Transverse colon (tissue), 4 donors: Measurements from ENCODE around the gene CDC5L. TPM values are rescaled to one million over a fixed set of nuclear protein-coding genes. Genes with fewer than 3 reads are reported as not detected.

Source experiments
- DNase-seq: peaks from one replicate; pipeline ENCODE4 v3.0.0-alpha.2; 2019
- H3K27ac ChIP-seq, 4 donors: fragments of 200-600 bp; sonication (generic); 2 replicates each; pipeline ENCODE4 v1.5.1; 2016 to 2018; ENCODE audit warnings: inconsistent platforms in 4 of 4
- H3K27me3 ChIP-seq: fragments of 200-600 bp; sonication (generic); 2 replicates; pipeline ENCODE4 v1.5.1; 2017; ENCODE audit warnings: inconsistent platforms
- H3K36me3 ChIP-seq, 4 donors: fragments of 200-600 bp; sonication (generic); 2 replicates each; pipeline ENCODE4 v1.5.1; 2017 to 2019; ENCODE audit warnings: inconsistent platforms in 4 of 4
- H3K4me1 ChIP-seq, 4 donors: fragments of 200-600 bp; sonication (generic); 2 replicates each; pipeline ENCODE4 v1.5.1; 2017 to 2020; ENCODE audit warnings: inconsistent platforms in 4 of 4
- H3K4me3 ChIP-seq, 4 donors: fragments of 200-600 bp; sonication (generic); 1 replicate in 1 of 4; 2 replicates in 3 of 4; pipeline versions ENCODE4 v1.5.1 to v1.6.1; 2017 to 2019; ENCODE audit warnings: inconsistent platforms in 4 of 4
- H3K9me3 ChIP-seq, 2 donors: fragments of 200-600 bp; sonication (generic); 2 replicates each; pipeline ENCODE4 v1.5.1; 2017 to 2019; ENCODE audit warnings: inconsistent platforms in 2 of 2
- CTCF ChIP-seq, 5 experiments: fragments of 200-600 bp in 3 of 5; fragments of 450-650 bp in 2 of 5; sonication (generic) in 3 of 5; IDR thresholded peaks; 1 replicate in 2 of 5; 2 replicates in 3 of 5; pipeline ENCODE4 v1.5.1; 2016 to 2017; ENCODE audit warnings: antibody characterized with exemption in 5 of 5, inconsistent platforms in 3 of 5, mild to moderate bottlenecking in 2 of 5, moderate library complexity in 1 of 5
- EP300 ChIP-seq: sonication (generic); formaldehyde crosslinking; IDR thresholded peaks from one replicate; pipeline ENCODE4 v1.6.1; 2017; ENCODE audit warnings: antibody characterized with exemption, low read depth
- POLR2A ChIP-seq: fragments of 450-650 bp; IDR thresholded peaks from one replicate; pipeline ENCODE4 v1.6.1; 2016; ENCODE audit warnings: antibody characterized with exemption, mild to moderate bottlenecking, moderate library complexity
- POLR2AphosphoS5 ChIP-seq, 3 donors: sonication (generic); formaldehyde crosslinking; IDR thresholded peaks; one replicate each; pipeline ENCODE4 v1.6.1; 2016; ENCODE audit warnings: antibody characterized with exemption in 3 of 3
- WGBS, 2 donors: methylation state at CpG; one replicate each; pipeline ENCODE4 v1.1.5; 2018; ENCODE audit warnings: low coverage in 1 of 2; 5-methylcytosine and 5-hydroxymethylcytosine counted together
- in situ Hi-C, 4 donors: fragments of 200-750 bp; cut with MboI; loops; one replicate each; pipeline versions ENCODE4 v1.15.0 to v1.15.1; 2017; ENCODE audit warnings: low sequenced_read_pairs in 3 of 4, low pct_ligation_motif_present in 1 of 4, low pct_unique_long_range_greater_than_20kb in 1 of 4
- intact Hi-C: fragments of 100-400 bp; cut with DNase I; formaldehyde crosslinking; loops from one replicate; pipeline ENCODE4 v1.15.1; 2023; ENCODE audit warnings: low total_unique reads
- total RNA-seq, 4 donors: library from RNA; depleted of rRNA; stranded (reverse); fragments of >200 nt; gene quantifications; one replicate each; pipeline ENCODE4 v1.1.0, GENCODE V29; 2016

The CDC5L gene
- total RNA-seq, 4 donors from 2014 or later: 8.2 to 49.6 (median 15.2) TPM

- Histone ChIP-seq H3K4me1 (peaks cover 0 to 7% (median 3%) of the 10 kb centered on the region in 4 donors), H3K4me3 (no peak overlapping the region), H3K9me3 (no peaks in the 10 kb centered on the region), H3K27ac (no peak overlapping the region), H3K27me3 (no peaks in the 10 kb centered on the region), H3K36me3 (no peaks in the 10 kb centered on the region)
- TF ChIP-seq CTCF (IDR thresholded peaks at IDR 0.05): no peak
- no peak for TF ChIP-seq POLR2A
- TF ChIP-seq POLR2AphosphoS5 (IDR thresholded peaks at IDR 0.05): no peak
- no peak for TF ChIP-seq EP300
- in situ Hi-C loops: loop anchor here in 2 of 4 donors (25.0 kb wide), 2 partner anchors 1225 to 1425 kb away; no protein-coding TSS in a partner anchor
- 91% methylated on average over 2 of the region's 2 CpGs; no CpG with 5 or more reads in 1 of the 2 donors for WGBS, 2 donors
- intact Hi-C loops: no loop called here
- no peak for DNase-seq
These were observed 100.1 kb downstream of the CDC5L start for GRCh38 chr6:44487586-44487985.

DNA sequence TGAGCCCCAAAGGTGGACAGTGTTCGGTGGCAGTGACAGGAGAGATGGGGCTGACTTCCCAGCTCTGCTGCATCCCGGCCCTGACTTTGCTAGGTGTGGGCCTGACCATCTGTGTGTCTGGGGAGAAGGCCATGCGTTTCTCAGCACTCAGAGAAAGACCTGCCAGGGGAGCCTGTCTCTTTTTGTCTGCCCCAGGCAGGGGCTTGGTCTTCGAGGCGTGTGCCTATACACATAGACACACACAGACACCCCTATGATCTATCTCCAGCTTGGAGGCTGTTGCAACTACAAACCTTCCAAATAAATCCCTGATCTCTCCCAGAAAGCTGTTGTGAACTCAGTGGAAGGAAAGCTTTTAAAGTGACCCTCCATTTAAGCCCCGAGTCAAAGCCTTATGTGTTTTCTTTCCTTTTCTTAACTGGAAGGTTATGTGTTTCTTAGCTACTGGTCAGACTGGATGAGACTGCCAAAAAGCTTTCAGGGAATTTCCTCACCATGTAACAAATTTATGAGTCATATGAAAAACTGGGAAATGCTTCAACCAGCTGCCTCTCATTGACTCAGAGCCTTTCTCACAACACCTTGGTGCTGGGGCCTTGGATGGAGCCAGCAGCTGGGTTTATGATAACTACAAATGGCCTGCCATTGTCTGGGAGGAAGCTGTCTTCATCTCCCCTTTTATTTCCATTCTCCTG is 102.6 kb downstream of the CDC5L start:
- Histone ChIP-seq H3K9me3 (no peaks in the 10 kb centered on the region), H3K36me3 (no peaks in the 10 kb centered on the region), H3K27ac (peak overlapping the region in 3 of 4 donors; percentile 42 to 46 (median 44)), H3K27me3 (no peaks in the 10 kb centered on the region), H3K4me3 (no peak overlapping the region), H3K4me1 (peaks cover 0 to 7% (median 3%) of the 10 kb centered on the region in 4 donors)
- no peak for DNase-seq
- TF ChIP-seq POLR2A: no peak
- no peak for TF ChIP-seq EP300
- TF ChIP-seq POLR2AphosphoS5 (IDR thresholded peaks at IDR 0.05): peak in 1 of 3 donors; percentile 45
- TF ChIP-seq CTCF (IDR thresholded peaks at IDR 0.05): no peak
- intact Hi-C loops (no loop called here), in situ Hi-C loops (loop anchor here in 2 of 4 donors (25.0 kb wide), 2 partner anchors 1222 to 1422 kb away; no protein-coding TSS in a partner anchor)
- WGBS, 2 donors: 29 to 56% methylated on average over 1 to 6 of the region's 6 CpGs

DNA sequence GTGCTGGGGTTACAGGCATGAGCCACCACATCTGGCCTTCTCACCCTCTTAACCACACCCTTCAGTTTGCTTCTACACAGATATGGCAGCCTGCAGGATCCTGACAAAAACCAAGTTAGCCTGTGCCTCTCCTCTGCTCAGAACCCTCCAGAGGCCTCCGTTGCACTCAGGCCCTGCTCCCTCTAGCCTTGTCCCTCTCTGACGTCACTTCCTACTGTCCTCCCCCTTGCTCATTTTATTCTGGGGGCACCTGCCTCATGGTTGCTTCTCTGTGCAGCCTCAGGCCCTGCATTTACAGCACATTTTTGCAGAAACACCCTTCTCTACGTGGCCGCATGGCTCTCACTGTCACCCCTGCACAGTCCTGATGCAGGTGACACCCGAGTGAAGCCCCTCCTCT is 105.6 kb downstream of the CDC5L start:
- no peak for DNase-seq
- H3K36me3 ChIP-seq: no peaks in the 10 kb centered on the region
- H3K9me3 ChIP-seq: no peaks in the 10 kb centered on the region
- H3K4me3 ChIP-seq: no peak overlapping the region
- H3K27ac ChIP-seq: no peak overlapping the region
- intact Hi-C loops: no loop called here
- H3K27me3 ChIP-seq: no peaks in the 10 kb centered on the region
- peaks cover 0 to 7% (median 3%) of the 10 kb centered on the region in 4 donors for H3K4me1 ChIP-seq
- TF ChIP-seq POLR2AphosphoS5 (IDR thresholded peaks at IDR 0.05): no peak
- TF ChIP-seq CTCF (IDR thresholded peaks at IDR 0.05): no peak
- TF ChIP-seq POLR2A: no peak
- TF ChIP-seq EP300: no peak
- WGBS, 2 donors: 82 to 91% methylated on average over 5 of the region's 5 CpGs
- in situ Hi-C loops: loop anchor here in 2 of 4 donors (25.0 kb wide), 2 partner anchors 1219 to 1419 kb away; no protein-coding TSS in a partner anchor

DNA sequence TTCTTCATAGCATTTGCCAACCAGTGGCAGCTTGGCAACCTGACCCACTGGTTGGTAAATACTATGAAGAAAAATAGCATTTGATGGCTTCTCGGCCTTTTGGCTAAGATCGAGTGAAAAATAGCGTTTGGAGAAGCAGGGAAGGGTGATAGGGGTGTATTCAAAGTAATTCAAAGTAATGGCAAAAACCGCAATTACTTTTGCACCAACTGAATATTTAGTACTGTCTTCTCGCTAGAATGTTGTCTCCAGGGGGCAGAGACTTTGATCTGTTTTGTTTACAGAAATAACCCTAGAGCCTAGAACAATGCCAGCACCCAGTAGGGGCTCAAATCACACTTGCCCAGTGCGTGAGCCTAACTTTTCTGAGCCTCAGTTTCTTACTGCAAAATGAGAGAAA is 106.1 kb downstream of the CDC5L start:
- Histone ChIP-seq H3K9me3 (no peaks in the 10 kb centered on the region), H3K36me3 (no peaks in the 10 kb centered on the region), H3K27me3 (no peaks in the 10 kb centered on the region), H3K27ac (no peak overlapping the region), H3K4me3 (no peak overlapping the region), H3K4me1 (peaks cover 0 to 7% (median 3%) of the 10 kb centered on the region in 4 donors)
- intact Hi-C loops (no loop called here), in situ Hi-C loops (loop anchor here in 2 of 4 donors (25.0 kb wide), 2 partner anchors 1219 to 1419 kb away; no protein-coding TSS in a partner anchor)
- 78 to 87% methylated on average over 1 to 6 of the region's 6 CpGs for WGBS, 2 donors
- TF ChIP-seq POLR2AphosphoS5 (IDR thresholded peaks at IDR 0.05): no peak
- TF ChIP-seq CTCF (IDR thresholded peaks at IDR 0.05): no peak
- no peak for TF ChIP-seq EP300
- no peak for TF ChIP-seq POLR2A
- no peak for DNase-seq
